IPS-20b (cell line): ENCODE measurements around the gene TBCK.

Experiments
- H3K27ac ChIP-seq: one replicate; pipeline ENCODE4 v1.5.1; 2013; ENCODE audit warnings: low read length
- H3K27me3 ChIP-seq: 2 replicates; pipeline ENCODE4 v1.6.1; 2013; ENCODE audit warnings: mild to moderate bottlenecking, low read length, inconsistent platforms; ENCODE audit not compliant: insufficient read depth
- H3K36me3 ChIP-seq: 2 replicates; pipeline ENCODE4 v1.6.1; 2013; ENCODE audit warnings: low read depth, mild to moderate bottlenecking, inconsistent platforms, low read length, moderate library complexity; ENCODE audit not compliant: insufficient read depth
- H3K4me1 ChIP-seq: 2 replicates; pipeline ENCODE4 v1.6.1; 2013; ENCODE audit warnings: mild to moderate bottlenecking, control low read depth, inconsistent platforms, low read length, moderate library complexity; ENCODE audit not compliant: insufficient read depth
- H3K4me3 ChIP-seq: 2 replicates; pipeline ENCODE4 v1.5.1; 2013; ENCODE audit warnings: mild to moderate bottlenecking, low read length, inconsistent platforms
- H3K9ac ChIP-seq: 2 replicates; pipeline ENCODE4 v1.6.1; 2013; ENCODE audit warnings: low read depth, mild to moderate bottlenecking, inconsistent platforms, low read length, moderate library complexity
- H3K9me3 ChIP-seq: 2 replicates; pipeline ENCODE4 v1.6.1; 2013; ENCODE audit warnings: mild to moderate bottlenecking, low read depth, low read length, inconsistent platforms; ENCODE audit not compliant: insufficient read depth

TBCK gene

GRCh38 chr4:106058921-106059320, 257.1 kb downstream of the TBCK start:
- H3K4me3 ChIP-seq = no peak overlapping the region
- H3K9ac ChIP-seq = no peak overlapping the region
- no peaks in the 10 kb centered on the region for H3K9me3 ChIP-seq
- H3K4me1 ChIP-seq = peaks cover 19% of the 10 kb centered on the region
- H3K27me3 ChIP-seq = no peaks in the 10 kb centered on the region
- no peaks in the 10 kb centered on the region for H3K36me3 ChIP-seq
- no peak overlapping the region for H3K27ac ChIP-seq

- Histone ChIP-seq H3K36me3 (no peaks in the 10 kb centered on the region), H3K9me3 (no peaks in the 10 kb centered on the region), H3K27me3 (no peaks in the 10 kb centered on the region), H3K27ac (no peak overlapping the region), H3K4me1 (peaks cover 19% of the 10 kb centered on the region), H3K4me3 (no peak overlapping the region), H3K9ac (no peak overlapping the region; the same call in 1 of the 2 replicates)
Observed at GRCh38 chr4:106056914-106057313, 259.1 kb downstream of the TBCK start.

GRCh38 chr4:106051514-106051913, 264.5 kb downstream of the TBCK start:
- Histone ChIP-seq H3K27ac (no peak overlapping the region), H3K4me1 (no peaks in the 10 kb centered on the region; the same call in 1 of the 2 replicates), H3K27me3 (no peaks in the 10 kb centered on the region), H3K4me3 (no peak overlapping the region), H3K9me3 (no peaks in the 10 kb centered on the region), H3K36me3 (no peaks in the 10 kb centered on the region), H3K9ac (no peak overlapping the region)

- Histone ChIP-seq H3K36me3 (no peaks in the 10 kb centered on the region; the same call in 1 of the 2 replicates), H3K4me3 (no peak overlapping the region), H3K4me1 (no peaks in the 10 kb centered on the region), H3K9ac (0 out of 2 replicates have a peak overlapping the region, but pooled peaks have one; percentile 12), H3K27ac (no peak overlapping the region), H3K9me3 (no peaks in the 10 kb centered on the region), H3K27me3 (no peaks in the 10 kb centered on the region)
Observed at GRCh38 chr4:106049490-106049889, 266.5 kb downstream of the TBCK start.

GRCh38 chr4:106048250-106048971, 267.6 kb downstream of the TBCK start:
- Histone ChIP-seq H3K4me1 (no peaks in the 10 kb centered on the region), H3K27me3 (no peaks in the 10 kb centered on the region), H3K27ac (no peak overlapping the region), H3K36me3 (no peaks in the 10 kb centered on the region; the same call in 1 of the 2 replicates), H3K4me3 (no peak overlapping the region), H3K9me3 (no peaks in the 10 kb centered on the region), H3K9ac (no peak overlapping the region)

GRCh38 chr4:106046083-106046482, 269.9 kb downstream of the TBCK start:
- H3K4me3 ChIP-seq = no peak overlapping the region
- H3K27me3 ChIP-seq = no peaks in the 10 kb centered on the region
- no peaks in the 10 kb centered on the region for H3K4me1 ChIP-seq
- H3K27ac ChIP-seq = no peak overlapping the region
- H3K9ac ChIP-seq = no peak overlapping the region
- no peaks in the 10 kb centered on the region for H3K9me3 ChIP-seq
- H3K36me3 ChIP-seq = no peaks in the 10 kb centered on the region; the same call in 1 of the 2 replicates

- Histone ChIP-seq H3K4me1 (no peaks in the 10 kb centered on the region), H3K27me3 (no peaks in the 10 kb centered on the region), H3K36me3 (no peaks in the 10 kb centered on the region; the same call in 1 of the 2 replicates), H3K9ac (no peak overlapping the region), H3K4me3 (no peak overlapping the region), H3K27ac (no peak overlapping the region), H3K9me3 (no peaks in the 10 kb centered on the region)
Observed at GRCh38 chr4:106041294-106042002, 274.6 kb downstream of the TBCK start.

- Histone ChIP-seq H3K27ac (no peak overlapping the region), H3K4me3 (no peak overlapping the region), H3K27me3 (no peaks in the 10 kb centered on the region), H3K9me3 (no peaks in the 10 kb centered on the region), H3K9ac (no peak overlapping the region), H3K36me3 (no peaks in the 10 kb centered on the region), H3K4me1 (no peaks in the 10 kb centered on the region; the same call in 1 of the 2 replicates)
Observed at GRCh38 chr4:106039796-106040195, 276.2 kb downstream of the TBCK start.

GRCh38 chr4:106038908-106039307, 277.1 kb downstream of the TBCK start:
- Histone ChIP-seq H3K9me3 (no peaks in the 10 kb centered on the region), H3K4me1 (no peaks in the 10 kb centered on the region; the same call in 1 of the 2 replicates), H3K4me3 (no peak overlapping the region), H3K27ac (no peak overlapping the region), H3K9ac (no peak overlapping the region), H3K36me3 (no peaks in the 10 kb centered on the region), H3K27me3 (no peaks in the 10 kb centered on the region)

GRCh38 chr4:106038012-106038411, 278.0 kb downstream of the TBCK start:
- no peak overlapping the region for H3K9ac ChIP-seq
- H3K27me3 ChIP-seq = no peaks in the 10 kb centered on the region
- H3K4me1 ChIP-seq = no peaks in the 10 kb centered on the region; the same call in 1 of the 2 replicates
- no peaks in the 10 kb centered on the region for H3K36me3 ChIP-seq
- no peak overlapping the region for H3K27ac ChIP-seq
- no peaks in the 10 kb centered on the region for H3K9me3 ChIP-seq
- no peak overlapping the region for H3K4me3 ChIP-seq

GRCh38 chr4:106036848-106037247, 279.2 kb downstream of the TBCK start:
- no peaks in the 10 kb centered on the region for H3K36me3 ChIP-seq
- no peaks in the 10 kb centered on the region for H3K9me3 ChIP-seq
- no peaks in the 10 kb centered on the region; the same call in 1 of the 2 replicates for H3K4me1 ChIP-seq
- no peaks in the 10 kb centered on the region for H3K27me3 ChIP-seq
- no peak overlapping the region for H3K4me3 ChIP-seq
- no peak overlapping the region for H3K27ac ChIP-seq
- H3K9ac ChIP-seq = no peak overlapping the region

GRCh38 chr4:106036334-106036733, 279.7 kb downstream of the TBCK start:
- Histone ChIP-seq H3K36me3 (no peaks in the 10 kb centered on the region), H3K9me3 (no peaks in the 10 kb centered on the region), H3K4me3 (no peak overlapping the region), H3K9ac (no peak overlapping the region), H3K27ac (no peak overlapping the region), H3K4me1 (no peaks in the 10 kb centered on the region; the same call in 1 of the 2 replicates), H3K27me3 (no peaks in the 10 kb centered on the region)
